ENCODE measurements around the gene L3MBTL2.

The L3MBTL2 gene

GRCh38 chr22:41203118-41203517 is 2.0 kb upstream of the L3MBTL2 start:
- TF ChIP-seq TCF12 (IDR thresholded peaks at IDR 0.05; ENCODE audit: low read depth) (no peak), ZBTB7A (IDR thresholded peaks at IDR 0.05; ENCODE audit: low read depth) (no peak), FOXM1 (IDR thresholded peaks at IDR 0.05; ENCODE audit: borderline replicate concordance, low read depth) (no peak), TEAD4 (IDR thresholded peaks at IDR 0.05) (no peak), YY1 (IDR thresholded peaks at IDR 0.05; ENCODE audit: low read depth) (no peak), TAF1 (IDR thresholded peaks at IDR 0.05; ENCODE audit: low read depth) (no peak), EGR1 (IDR thresholded peaks at IDR 0.05) (no peak), RAD21 (IDR thresholded peaks at IDR 0.05; ENCODE audit: low read depth) (no peak)
- TF ChIP-seq, protein P1, sequence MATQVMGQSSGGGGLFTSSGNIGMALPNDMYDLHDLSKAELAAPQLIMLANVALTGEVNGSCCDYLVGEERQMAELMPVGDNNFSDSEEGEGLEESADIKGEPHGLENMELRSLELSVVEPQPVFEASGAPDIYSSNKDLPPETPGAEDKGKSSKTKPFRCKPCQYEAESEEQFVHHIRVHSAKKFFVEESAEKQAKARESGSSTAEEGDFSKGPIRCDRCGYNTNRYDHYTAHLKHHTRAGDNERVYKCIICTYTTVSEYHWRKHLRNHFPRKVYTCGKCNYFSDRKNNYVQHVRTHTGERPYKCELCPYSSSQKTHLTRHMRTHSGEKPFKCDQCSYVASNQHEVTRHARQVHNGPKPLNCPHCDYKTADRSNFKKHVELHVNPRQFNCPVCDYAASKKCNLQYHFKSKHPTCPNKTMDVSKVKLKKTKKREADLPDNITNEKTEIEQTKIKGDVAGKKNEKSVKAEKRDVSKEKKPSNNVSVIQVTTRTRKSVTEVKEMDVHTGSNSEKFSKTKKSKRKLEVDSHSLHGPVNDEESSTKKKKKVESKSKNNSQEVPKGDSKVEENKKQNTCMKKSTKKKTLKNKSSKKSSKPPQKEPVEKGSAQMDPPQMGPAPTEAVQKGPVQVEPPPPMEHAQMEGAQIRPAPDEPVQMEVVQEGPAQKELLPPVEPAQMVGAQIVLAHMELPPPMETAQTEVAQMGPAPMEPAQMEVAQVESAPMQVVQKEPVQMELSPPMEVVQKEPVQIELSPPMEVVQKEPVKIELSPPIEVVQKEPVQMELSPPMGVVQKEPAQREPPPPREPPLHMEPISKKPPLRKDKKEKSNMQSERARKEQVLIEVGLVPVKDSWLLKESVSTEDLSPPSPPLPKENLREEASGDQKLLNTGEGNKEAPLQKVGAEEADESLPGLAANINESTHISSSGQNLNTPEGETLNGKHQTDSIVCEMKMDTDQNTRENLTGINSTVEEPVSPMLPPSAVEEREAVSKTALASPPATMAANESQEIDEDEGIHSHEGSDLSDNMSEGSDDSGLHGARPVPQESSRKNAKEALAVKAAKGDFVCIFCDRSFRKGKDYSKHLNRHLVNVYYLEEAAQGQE (IDR thresholded peaks at IDR 0.05; ENCODE audit: low read depth), result no peak
- TF ChIP-seq, protein P2, sequence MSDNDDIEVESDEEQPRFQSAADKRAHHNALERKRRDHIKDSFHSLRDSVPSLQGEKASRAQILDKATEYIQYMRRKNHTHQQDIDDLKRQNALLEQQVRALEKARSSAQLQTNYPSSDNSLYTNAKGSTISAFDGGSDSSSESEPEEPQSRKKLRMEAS (IDR thresholded peaks at IDR 0.05), result no peak
- TF ChIP-seq, protein P3, sequence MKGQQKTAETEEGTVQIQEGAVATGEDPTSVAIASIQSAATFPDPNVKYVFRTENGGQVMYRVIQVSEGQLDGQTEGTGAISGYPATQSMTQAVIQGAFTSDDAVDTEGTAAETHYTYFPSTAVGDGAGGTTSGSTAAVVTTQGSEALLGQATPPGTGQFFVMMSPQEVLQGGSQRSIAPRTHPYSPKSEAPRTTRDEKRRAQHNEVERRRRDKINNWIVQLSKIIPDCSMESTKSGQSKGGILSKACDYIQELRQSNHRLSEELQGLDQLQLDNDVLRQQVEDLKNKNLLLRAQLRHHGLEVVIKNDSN (IDR thresholded peaks at IDR 0.05), result no peak

GRCh38 chr22:41204066-41204465 is 1.0 kb upstream of the L3MBTL2 start:
- TF ChIP-seq EP300 (IDR thresholded peaks at IDR 0.05; ENCODE audit: borderline replicate concordance), result no peak
- TF ChIP-seq TEAD4 (IDR thresholded peaks at IDR 0.05), result no peak
- TF ChIP-seq EGR1 (IDR thresholded peaks at IDR 0.05), result no peak
- no peak for TF ChIP-seq CEBPB (IDR thresholded peaks at IDR 0.05)
- TF ChIP-seq CREB1 (IDR thresholded peaks at IDR 0.05; ENCODE audit: low read depth), result no peak
- TF ChIP-seq, protein P3 (IDR thresholded peaks at IDR 0.05), result no peak
- TF ChIP-seq NFIC (IDR thresholded peaks at IDR 0.05), result no peak
- TF ChIP-seq FOXM1 (IDR thresholded peaks at IDR 0.05; ENCODE audit: borderline replicate concordance, low read depth), result no peak
- TF ChIP-seq, protein P2 (IDR thresholded peaks at IDR 0.05), result no peak
- no peak for TF ChIP-seq YY1 (IDR thresholded peaks at IDR 0.05; ENCODE audit: low read depth)

- no peak for TF ChIP-seq CREB1 (IDR thresholded peaks at IDR 0.05; ENCODE audit: low read depth)
- no peak for TF ChIP-seq RAD21 (IDR thresholded peaks at IDR 0.05; ENCODE audit: low read depth)
- TF ChIP-seq, protein P1 (IDR thresholded peaks at IDR 0.05; ENCODE audit: low read depth), result no peak
- no peak for TF ChIP-seq FOXM1 (IDR thresholded peaks at IDR 0.05; ENCODE audit: borderline replicate concordance, low read depth)
- TF ChIP-seq EP300 (IDR thresholded peaks at IDR 0.05; ENCODE audit: borderline replicate concordance), result no peak
Measured at GRCh38 chr22:41206719-41207118, 1.6 kb downstream of the L3MBTL2 start.

- TF ChIP-seq, protein P1 (IDR thresholded peaks at IDR 0.05; ENCODE audit: low read depth), result no peak
- TF ChIP-seq EGR1 (IDR thresholded peaks at IDR 0.05), result no peak
- TF ChIP-seq, protein P2 (IDR thresholded peaks at IDR 0.05), result no peak
- TF ChIP-seq CREB1 (IDR thresholded peaks at IDR 0.05; ENCODE audit: low read depth), result no peak
- no peak for TF ChIP-seq CEBPB (IDR thresholded peaks at IDR 0.05)
- TF ChIP-seq TEAD4 (IDR thresholded peaks at IDR 0.05), result no peak
- TF ChIP-seq TCF12 (IDR thresholded peaks at IDR 0.05; ENCODE audit: low read depth), result no peak
- TF ChIP-seq NFIC (IDR thresholded peaks at IDR 0.05), result no peak
Measured at GRCh38 chr22:41215409-41215808, 10.3 kb downstream of the L3MBTL2 start.

DNA sequence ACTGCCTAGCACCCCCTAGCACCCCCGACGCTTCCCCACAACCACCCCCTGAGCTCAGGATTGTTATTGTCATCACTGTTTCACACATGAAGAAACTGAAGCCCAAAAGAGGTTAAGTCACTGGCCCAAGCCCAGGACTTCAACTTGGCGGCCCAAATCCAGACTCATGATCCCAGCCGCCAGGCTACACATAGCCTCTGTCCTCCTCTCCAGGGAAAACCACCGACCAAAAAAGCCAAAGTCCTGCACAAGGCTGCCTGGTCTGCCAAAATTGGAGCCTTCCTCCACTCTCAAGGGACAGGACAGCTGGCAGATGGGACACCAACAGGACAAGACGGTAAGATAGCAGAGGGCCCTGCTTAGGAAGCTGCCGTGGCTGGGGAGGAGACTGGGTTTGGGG is 10.8 kb downstream of the L3MBTL2 start:
- TF ChIP-seq ZBTB7A (IDR thresholded peaks at IDR 0.05; ENCODE audit: low read depth) (no peak), YY1 (IDR thresholded peaks at IDR 0.05; ENCODE audit: low read depth) (no peak), FOXM1 (IDR thresholded peaks at IDR 0.05; ENCODE audit: borderline replicate concordance, low read depth) (no peak), TCF12 (IDR thresholded peaks at IDR 0.05; ENCODE audit: low read depth) (no peak), TEAD4 (IDR thresholded peaks at IDR 0.05) (no peak), EGR1 (IDR thresholded peaks at IDR 0.05) (no peak), NFIC (IDR thresholded peaks at IDR 0.05) (no peak), RAD21 (IDR thresholded peaks at IDR 0.05; ENCODE audit: low read depth) (no peak), CEBPB (IDR thresholded peaks at IDR 0.05) (no peak), TAF1 (IDR thresholded peaks at IDR 0.05; ENCODE audit: low read depth) (no peak), CREB1 (IDR thresholded peaks at IDR 0.05; ENCODE audit: low read depth) (no peak)
- TF ChIP-seq, protein P3 (IDR thresholded peaks at IDR 0.05), result no peak
